Subcutaneous adipose tissue (tissue), 4 donors: Measurements from ENCODE around the gene TRIM67. TPM values are rescaled to one million over a fixed set of nuclear protein-coding genes. Genes with fewer than 3 reads are reported as not detected.

Experiments used
- total RNA-seq, 4 donors: library from RNA; depleted of rRNA; stranded (reverse); fragments of >200 nt; gene quantifications; one replicate each; pipeline ENCODE4 v1.1.0, GENCODE V29; 2016
- TF ChIP-seq, protein P1 (sequence below): fragments of 450-650 bp; IDR thresholded peaks from one replicate; pipeline ENCODE4 v1.5.1; 2016; ENCODE audit warnings: low read depth, mild to moderate bottlenecking, control low read depth, antibody characterized with exemption, moderate library complexity

Gene TRIM67
- total RNA-seq, 4 donors from 2014 or later, result under 0.01 to 1.3 (median 0.25) TPM

DNA sequence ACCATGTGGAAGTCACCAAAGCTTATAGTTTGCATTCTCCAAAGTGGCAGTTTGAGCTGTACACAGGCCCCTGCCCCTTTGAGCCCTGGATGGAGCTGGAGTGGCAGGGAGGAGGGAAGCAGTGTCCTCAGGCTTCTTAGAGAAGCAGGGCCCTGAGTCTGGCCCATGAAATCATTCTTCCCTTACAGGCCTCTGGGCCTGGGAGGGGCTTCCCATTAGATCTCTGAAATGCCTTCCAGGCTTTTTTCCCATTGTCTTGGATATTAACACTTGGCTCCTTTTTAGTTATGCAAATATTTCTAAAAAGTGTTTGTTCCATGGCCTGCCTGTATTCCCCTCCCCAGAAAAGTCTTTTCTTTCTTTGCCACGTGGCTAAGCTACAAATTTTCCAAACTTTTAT lies 10.0 kb upstream of the TRIM67 start:
- TF ChIP-seq, protein P1, sequence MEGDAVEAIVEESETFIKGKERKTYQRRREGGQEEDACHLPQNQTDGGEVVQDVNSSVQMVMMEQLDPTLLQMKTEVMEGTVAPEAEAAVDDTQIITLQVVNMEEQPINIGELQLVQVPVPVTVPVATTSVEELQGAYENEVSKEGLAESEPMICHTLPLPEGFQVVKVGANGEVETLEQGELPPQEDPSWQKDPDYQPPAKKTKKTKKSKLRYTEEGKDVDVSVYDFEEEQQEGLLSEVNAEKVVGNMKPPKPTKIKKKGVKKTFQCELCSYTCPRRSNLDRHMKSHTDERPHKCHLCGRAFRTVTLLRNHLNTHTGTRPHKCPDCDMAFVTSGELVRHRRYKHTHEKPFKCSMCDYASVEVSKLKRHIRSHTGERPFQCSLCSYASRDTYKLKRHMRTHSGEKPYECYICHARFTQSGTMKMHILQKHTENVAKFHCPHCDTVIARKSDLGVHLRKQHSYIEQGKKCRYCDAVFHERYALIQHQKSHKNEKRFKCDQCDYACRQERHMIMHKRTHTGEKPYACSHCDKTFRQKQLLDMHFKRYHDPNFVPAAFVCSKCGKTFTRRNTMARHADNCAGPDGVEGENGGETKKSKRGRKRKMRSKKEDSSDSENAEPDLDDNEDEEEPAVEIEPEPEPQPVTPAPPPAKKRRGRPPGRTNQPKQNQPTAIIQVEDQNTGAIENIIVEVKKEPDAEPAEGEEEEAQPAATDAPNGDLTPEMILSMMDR, result no peak

DNA sequence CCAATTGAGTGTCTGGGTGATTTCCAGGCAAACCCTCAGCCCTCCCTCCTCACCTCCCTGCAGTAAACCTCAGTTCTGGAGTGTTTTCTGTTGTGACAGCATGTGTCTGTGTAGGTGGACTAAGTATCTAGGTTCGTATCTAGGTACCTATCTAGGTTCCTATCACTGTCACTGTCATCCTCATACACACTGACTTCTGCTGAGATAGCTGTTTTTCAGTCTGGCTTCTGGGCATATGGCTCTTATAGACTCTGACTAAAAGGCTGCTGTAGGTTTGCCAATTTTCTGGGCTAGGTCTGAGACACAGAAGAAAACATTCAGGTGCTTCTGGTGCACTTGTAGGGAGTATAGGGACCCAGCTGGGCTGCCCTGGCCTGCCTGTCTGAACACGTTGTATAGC lies 8.1 kb upstream of the TRIM67 start:
- TF ChIP-seq, protein P1, result no peak

DNA sequence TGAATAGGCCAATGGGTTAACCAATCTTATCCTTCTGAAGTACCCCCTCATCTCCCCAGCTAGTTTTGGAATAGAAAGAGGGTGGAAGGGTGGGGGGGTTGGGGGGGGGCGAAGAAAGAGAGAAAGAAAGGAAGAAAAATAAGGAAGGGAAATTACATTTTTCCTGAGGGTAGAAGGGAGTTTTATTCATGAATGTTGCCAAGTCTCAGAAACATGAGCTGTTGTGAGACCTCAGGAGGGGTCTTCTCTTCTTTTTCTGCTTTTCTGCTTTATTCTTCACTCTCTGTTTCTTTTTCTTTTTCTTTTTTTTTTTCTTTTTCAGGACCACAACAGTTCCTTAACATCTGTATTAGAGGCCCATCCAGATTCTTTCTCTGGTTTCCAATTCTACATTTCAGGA lies 6.0 kb upstream of the TRIM67 start:
- TF ChIP-seq, protein P1, result no peak

DNA sequence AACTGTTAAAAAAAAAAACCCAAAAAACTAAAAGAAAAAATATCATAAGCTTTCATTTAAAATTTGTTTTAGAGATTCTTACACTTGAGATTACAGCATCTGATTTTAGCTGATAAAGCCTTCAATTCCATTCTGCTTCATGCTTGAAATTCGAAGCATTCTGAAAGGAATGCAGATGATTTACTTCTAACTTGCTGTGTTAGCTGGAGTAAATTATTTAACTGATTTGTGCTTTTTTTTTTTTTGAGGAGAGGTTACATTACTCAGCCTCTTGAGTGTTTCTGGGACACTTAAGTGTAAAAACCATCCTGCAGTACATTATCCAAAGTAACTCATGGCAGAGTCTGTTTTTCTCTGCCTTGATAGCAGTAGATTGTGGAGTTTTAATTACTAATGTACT lies 4.5 kb upstream of the TRIM67 start:
- TF ChIP-seq, protein P1, result no peak

DNA sequence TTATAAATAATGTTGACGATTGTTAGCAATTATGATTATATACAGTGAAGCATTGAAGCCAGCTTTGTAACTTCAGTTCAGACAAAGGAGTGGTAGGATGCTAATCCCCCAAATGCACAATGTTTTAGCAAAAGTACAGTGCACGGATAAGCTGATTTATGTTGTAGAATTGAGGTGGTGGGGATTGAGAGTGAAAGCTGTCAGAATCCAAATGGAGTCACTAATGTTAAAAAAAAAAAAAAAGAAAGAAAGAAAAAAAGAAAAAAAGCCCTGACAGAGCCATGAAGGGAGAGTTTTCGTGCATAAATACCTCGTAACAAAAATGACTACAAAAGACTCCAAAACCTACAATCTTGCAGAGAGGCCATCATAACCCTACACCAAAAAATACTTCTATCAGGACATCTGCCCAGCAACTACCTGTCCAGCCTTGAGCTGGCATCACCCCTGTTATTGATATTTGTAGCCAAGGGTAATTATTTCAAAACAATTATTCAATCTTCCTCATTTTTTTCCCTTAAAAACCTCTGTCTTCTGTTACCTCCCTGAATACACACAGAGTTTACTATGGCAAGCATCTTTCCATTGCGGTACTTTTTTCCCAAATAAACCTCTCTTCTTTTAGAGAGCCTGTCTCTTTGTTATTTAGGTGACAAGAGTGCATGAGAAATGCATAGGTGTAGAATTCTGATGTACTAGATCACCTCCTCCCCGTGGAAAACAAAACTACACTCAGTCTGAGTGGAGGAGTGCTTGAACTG lies 2.5 kb upstream of the TRIM67 start:
- TF ChIP-seq, protein P1, result no peak

DNA sequence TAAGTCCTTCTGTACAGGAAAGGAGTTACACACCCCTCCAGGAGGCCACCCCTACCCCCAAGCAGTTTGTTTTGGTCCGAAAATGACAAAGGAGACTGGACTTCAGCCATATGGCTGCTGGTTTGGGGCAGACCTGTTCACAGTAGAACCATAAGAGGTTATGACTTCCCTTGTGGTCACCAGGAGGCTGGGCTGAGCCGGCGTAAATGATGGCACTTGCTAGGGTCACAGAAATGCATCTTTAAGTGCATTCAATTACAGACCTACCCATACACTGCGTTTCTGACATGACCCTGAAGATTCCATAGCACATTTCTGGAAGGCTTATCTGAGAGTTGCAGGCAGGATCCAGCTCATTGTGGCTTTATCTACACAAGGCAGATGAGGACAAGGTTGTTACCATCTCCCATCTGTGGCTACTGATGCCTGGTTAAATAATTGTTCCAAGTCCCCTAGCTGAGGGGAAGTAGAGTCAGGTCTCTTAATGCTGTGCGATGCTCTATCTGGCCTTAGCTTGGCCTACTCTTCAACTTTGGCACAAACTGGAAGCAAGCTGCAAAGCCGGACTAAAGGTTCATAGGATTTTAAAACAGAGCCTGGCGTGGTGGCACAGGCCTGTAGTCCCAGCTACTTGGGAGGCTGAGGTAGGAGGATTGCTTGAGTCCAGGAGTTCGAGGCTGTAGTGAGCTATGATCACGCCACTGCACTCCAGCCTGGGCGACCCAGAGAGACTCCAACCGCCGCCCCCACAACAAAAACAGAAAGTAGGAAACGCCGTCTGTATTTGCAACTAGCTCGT lies 1.7 kb upstream of the TRIM67 start:
- TF ChIP-seq, protein P1, result no peak

DNA sequence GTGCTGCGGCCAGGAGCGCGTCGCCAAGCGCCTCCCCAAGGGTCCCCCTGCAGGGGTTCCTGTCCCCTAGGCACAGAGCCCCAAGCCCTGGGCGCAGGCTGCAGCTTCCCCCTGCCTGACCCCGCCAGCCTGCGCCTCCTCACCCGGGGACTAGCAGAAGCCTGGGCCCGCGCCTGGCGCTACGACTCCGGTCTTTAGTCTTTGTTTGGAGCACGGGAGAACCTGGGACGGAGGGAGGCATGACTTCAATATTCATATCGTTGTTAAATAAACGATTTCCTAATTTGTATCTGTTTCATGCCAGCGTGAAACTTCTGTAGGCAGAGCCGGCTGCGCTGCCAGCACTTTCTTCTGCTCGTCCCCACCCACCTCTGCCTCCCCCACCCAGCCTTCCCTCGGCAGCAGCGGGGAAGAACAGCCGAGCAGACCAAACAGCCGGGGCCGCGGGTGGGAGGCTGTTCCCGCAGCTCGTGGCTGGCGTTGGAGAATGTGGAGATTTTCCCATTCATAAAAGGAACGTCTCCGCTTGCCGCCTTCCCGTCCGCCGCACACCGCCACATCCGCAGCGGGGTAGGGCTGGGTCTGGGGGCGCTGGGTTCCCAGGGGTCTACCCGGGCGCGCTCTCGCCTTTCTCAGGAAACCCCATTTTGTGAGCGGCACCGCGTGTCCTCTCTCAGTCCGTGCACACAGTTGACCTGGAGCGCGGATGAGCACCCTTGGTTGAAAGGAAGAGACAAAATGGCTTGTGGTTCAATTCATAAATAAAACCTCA lies 777 bp upstream of the TRIM67 start:
- TF ChIP-seq, protein P1, result no peak
